Heart right ventricle (tissue), 16 donors: ENCODE data around the gene NAA38. TPM values are rescaled to one million over a fixed set of nuclear protein-coding genes. Genes with fewer than 3 reads are reported as not detected.

Experiments
- ATAC-seq, 8 donors: fragments of 200-7000 bp; cut with Tn5 transposase; one replicate each; pipeline ENCODE4 v1.9.1; 2020; ENCODE audit warnings: mild to moderate bottlenecking in 8 of 8, moderate library complexity in 8 of 8, moderate number of reproducible peaks in 1 of 8
- DNase-seq, 2 donors: peaks; one replicate each; pipeline ENCODE4 v3.0.0-alpha.2; 2020
- H3K27ac ChIP-seq, 10 donors: fragments of 200-600 bp; sonication (generic) in 2 of 10; one replicate each; pipeline versions ENCODE4 v1.5.0 to v1.8.0; 2020 to 2022; ENCODE audit warnings: mild to moderate bottlenecking in 3 of 10
- H3K27me3 ChIP-seq, 7 donors: fragments of 200-600 bp; one replicate each; pipeline ENCODE4 v1.8.0; 2021 to 2022; ENCODE audit warnings: mild to moderate bottlenecking in 2 of 7
- H3K36me3 ChIP-seq, 9 donors: fragments of 200-600 bp; sonication (generic) in 1 of 9; one replicate each; pipeline versions ENCODE4 v1.5.0 to v1.8.0; 2020 to 2022; ENCODE audit warnings: mild to moderate bottlenecking in 2 of 9
- H3K4me1 ChIP-seq, 9 donors: fragments of 200-600 bp; sonication (generic) in 1 of 9; one replicate each; pipeline versions ENCODE4 v1.5.0 to v1.8.0; 2020 to 2022; ENCODE audit warnings: mild to moderate bottlenecking in 4 of 9
- H3K4me3 ChIP-seq, 10 donors: fragments of 200-600 bp; sonication (generic) in 2 of 10; one replicate each; pipeline versions ENCODE4 v1.5.0 to v1.8.0; 2020 to 2022; ENCODE audit warnings: mild to moderate bottlenecking in 7 of 10, moderate library complexity in 2 of 10
- H3K9me3 ChIP-seq, 11 donors: fragments of 200-600 bp in 10 of 11; sonication (generic) in 2 of 11; one replicate each; pipeline versions ENCODE4 v1.5.0 to v1.8.0; 2013 to 2022; ENCODE audit warnings: mild to moderate bottlenecking in 2 of 11, control low read depth in 1 of 11, moderate library complexity in 1 of 11
- WGBS, 2 donors: extraction: QIAGEN DNeasy Blood & Tissue Kit; methylation state at CpG; one replicate each; pipeline ENCODE4 v1.1.7; 2013; ENCODE audit warnings: inconsistent platforms in 1 of 2; 5-methylcytosine and 5-hydroxymethylcytosine counted together
- intact Hi-C, 10 donors: fragments of 100-400 bp; cut with DNase I; formaldehyde crosslinking; loops; one replicate each; pipeline versions ENCODE4 v1.11.1 to v1.14.2; 2022
- polyA plus RNA-seq, 2 donors: library from polyadenylated mRNA; stranded (reverse); fragments of 200-250 nt; gene quantifications; one replicate each; pipeline ENCODE4 v1.2.3, GENCODE V29; 2013
- total RNA-seq, 10 donors: library from RNA; stranded (reverse); fragmentation: NEBNext Ultra II Directional in 3 of 10; extraction: Animal tissue kit (Norgen Biotek cat#: 25700) in 3 of 10; gene quantifications; one replicate each; pipeline versions ENCODE4 v1.2.1 to v1.2.4, GENCODE V29; 2021 to 2023
- TF ChIP-seq, protein P1 (sequence below), 9 donors: fragments of 200-600 bp; sonication (generic) in 2 of 9; IDR thresholded peaks; one replicate each; pipeline versions ENCODE4 v1.5.0 to v1.8.0; 2021 to 2022; ENCODE audit warnings: antibody characterized with exemption in 9 of 9, mild to moderate bottlenecking in 5 of 9, moderate library complexity in 1 of 9
- donor health status: Arrhythmogenic right ventricular cardiomyopathy.
- donor health status: ischemic (EF 13 %, LVEDD 7.1; RV severe dilation, severe dysfunction).
- donor health status: healthy with polysubstance abuse.
- donor health status: DM: no; HTN: yes; CAD: no.
- donor health status: DM: no; HTN: no; CAD: no.
- donor health status: ischemic (EF 25% LVEDD 6.9; RV normal size, moderate dysfunction).
- donor health status: ischemic (EF 25% LVEDD 5.7; RV mildly dilated, moderate dysfunction).
- donor health status: healthy.
- donor health status: DM: yes; HTN: yes; CAD: no.
- donor health status: Ischemic cardiomyopathy.
- donor health status: ischemic (EF 35%, LVEDD 5.7; RV mildly dilated, moderate dysfunction).
- donor health status: nonischemic (EF 11% LVEDD 7.7; RV severe dilation, severe dysfunction).
- donor health status: DM: yes; HTN: yes; CAD: no.
- donor health status: PGD.
- donor health status: ischemic (EF 29% LVEDD 5.4; RV normal size, mild dysfunction).
- donor health status: nonischemic (EF 23%, LVEDD 6.1; RV moderate dilation, normal function).

NAA38 gene
- total and polyA plus RNA-seq, 12 donors: 59.2 to 167 (median 75.2) TPM

DNA sequence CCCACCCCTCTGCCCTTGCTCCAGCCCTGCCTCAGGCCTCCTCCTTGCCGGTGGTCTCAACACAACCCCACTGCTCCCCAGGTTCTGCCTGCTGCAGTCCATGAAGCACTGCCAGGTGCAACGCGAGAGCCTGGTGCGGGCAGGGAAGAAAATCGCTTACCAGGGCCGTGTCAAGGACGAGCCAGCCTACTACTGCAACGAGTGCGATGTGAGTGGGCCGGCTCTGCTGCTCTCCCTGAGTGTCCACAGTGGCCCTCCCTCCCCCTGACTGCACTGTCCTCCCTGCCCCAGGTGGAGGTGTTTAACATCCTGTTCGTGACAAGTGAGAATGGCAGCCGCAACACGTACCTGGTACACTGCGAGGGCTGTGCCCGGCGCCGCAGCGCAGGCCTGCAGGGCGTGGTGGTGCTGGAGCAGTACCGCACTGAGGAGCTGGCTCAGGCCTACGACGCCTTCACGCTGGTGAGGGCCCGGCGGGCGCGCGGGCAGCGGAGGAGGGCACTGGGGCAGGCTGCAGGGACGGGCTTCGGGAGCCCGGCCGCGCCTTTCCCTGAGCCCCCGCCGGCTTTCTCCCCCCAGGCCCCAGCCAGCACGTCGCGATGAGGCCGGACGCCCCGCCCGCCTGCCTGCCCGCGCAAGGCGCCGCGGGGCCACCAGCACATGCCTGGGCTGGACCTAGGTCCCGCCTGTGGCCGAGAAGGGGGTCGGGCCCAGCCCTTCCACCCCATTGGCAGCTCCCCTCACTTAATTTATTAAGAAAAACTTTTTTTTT is 4.3 kb downstream of the NAA38 start:
- DNase-seq (no peak), ATAC-seq (no peak)
- Histone ChIP-seq H3K27me3 (no peaks in the 10 kb centered on the region), H3K36me3 (peaks cover 0 to 74% (median 45%) of the 10 kb centered on the region in 9 donors), H3K27ac (peak overlapping the region in 9 of 10 donors; percentile 85 to 98 (median 93)), H3K4me3 (peak overlapping the region in 6 of 10 donors; percentile 11 to 72 (median 68)), H3K9me3 (no peaks in the 10 kb centered on the region), H3K4me1 (peaks cover 3 to 56% (median 34%) of the 10 kb centered on the region in 9 donors)
- 74 to 81% methylated on average over 51 of the region's 51 CpGs for WGBS, 2 donors
- TF ChIP-seq, protein P1, sequence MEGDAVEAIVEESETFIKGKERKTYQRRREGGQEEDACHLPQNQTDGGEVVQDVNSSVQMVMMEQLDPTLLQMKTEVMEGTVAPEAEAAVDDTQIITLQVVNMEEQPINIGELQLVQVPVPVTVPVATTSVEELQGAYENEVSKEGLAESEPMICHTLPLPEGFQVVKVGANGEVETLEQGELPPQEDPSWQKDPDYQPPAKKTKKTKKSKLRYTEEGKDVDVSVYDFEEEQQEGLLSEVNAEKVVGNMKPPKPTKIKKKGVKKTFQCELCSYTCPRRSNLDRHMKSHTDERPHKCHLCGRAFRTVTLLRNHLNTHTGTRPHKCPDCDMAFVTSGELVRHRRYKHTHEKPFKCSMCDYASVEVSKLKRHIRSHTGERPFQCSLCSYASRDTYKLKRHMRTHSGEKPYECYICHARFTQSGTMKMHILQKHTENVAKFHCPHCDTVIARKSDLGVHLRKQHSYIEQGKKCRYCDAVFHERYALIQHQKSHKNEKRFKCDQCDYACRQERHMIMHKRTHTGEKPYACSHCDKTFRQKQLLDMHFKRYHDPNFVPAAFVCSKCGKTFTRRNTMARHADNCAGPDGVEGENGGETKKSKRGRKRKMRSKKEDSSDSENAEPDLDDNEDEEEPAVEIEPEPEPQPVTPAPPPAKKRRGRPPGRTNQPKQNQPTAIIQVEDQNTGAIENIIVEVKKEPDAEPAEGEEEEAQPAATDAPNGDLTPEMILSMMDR (IDR thresholded peaks at IDR 0.05): no peak
- intact Hi-C loops: loop anchor here in 4 of 10 donors (1.0 to 10.0 kb wide), 5 partner anchors 31 to 302 kb away; partner anchors contain the start of gene PER1 (in 1 of the 4)

- intact Hi-C loops: loop anchor here in 4 of 10 donors (1.0 to 10.0 kb wide), 5 partner anchors 30 to 303 kb away; partner anchors contain the start of gene PER1 (in 1 of the 4)
These were observed 5.1 kb downstream of the NAA38 start for GRCh38 chr17:7852262-7852670.

DNA sequence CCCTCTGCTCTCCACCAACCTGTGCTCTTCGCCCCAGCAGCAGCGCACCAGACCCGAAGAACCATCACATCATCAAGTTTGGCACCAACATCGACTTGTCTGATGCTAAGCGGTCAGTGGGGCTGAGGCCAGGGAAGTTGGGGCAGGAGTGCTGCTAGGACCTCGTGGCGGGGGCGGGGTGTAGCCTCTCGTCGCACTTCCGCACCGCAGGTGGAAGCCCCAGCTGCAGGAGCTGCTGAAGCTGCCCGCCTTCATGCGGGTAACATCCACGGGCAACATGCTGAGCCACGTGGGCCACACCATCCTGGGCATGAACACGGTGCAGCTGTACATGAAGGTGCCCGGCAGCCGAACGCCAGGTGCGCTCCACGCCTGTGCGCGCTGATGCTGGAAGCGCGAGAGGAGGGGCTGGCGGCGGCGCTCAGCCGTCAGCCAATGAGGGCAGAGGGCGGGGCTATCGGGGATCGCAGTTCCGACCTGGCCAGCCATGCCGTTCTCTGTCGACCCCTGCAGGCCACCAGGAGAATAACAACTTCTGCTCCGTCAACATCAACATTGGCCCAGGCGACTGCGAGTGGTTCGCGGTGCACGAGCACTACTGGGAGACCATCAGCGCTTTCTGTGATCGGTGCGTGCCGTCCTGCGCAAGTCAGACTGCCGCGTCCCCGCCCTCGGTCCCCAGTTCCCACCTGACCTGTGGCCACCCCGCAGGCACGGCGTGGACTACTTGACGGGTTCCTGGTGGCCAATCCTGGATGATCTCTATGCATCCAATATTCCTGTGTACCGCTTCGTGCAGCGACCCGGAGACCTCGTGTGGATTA is 5.7 kb downstream of the NAA38 start:
- DNase-seq: peak; percentile 91
- Histone ChIP-seq H3K27ac (peak overlapping the region in 5 of 10 donors; percentile 4 to 49 (median 17)), H3K27me3 (no peaks in the 10 kb centered on the region), H3K9me3 (no peaks in the 10 kb centered on the region), H3K4me1 (peaks cover 3 to 49% (median 30%) of the 10 kb centered on the region in 9 donors), H3K36me3 (peaks cover 0 to 85% (median 51%) of the 10 kb centered on the region in 9 donors), H3K4me3 (peak overlapping the region in 5 of 10 donors; percentile 5 to 42 (median 19))
- WGBS, 2 donors: 22 to 24% methylated on average over 60 of the region's 60 CpGs
- TF ChIP-seq, protein P1 (IDR thresholded peaks at IDR 0.05): peak; percentile 96 to 99 (median 98)
- ATAC-seq: peak; percentile 62 to 75 (median 70)
- intact Hi-C loops: loop anchor here in 6 of 10 donors (1.0 to 10.0 kb wide), 7 partner anchors 17 to 303 kb away; partner anchors contain the start of genes KDM6B (in 2 of the 6) and PER1 (in 1 of the 6)

More at GRCh38 chr17:7852262-7852670, 5.1 kb downstream of the NAA38 start:
- no peak for ATAC-seq
- Histone ChIP-seq H3K4me3 (peak overlapping the region in 1 of 10 donors; percentile 21), H3K4me1 (peaks cover 3 to 54% (median 32%) of the 10 kb centered on the region in 9 donors), H3K27ac (peak overlapping the region in 4 of 10 donors; percentile 4 to 93 (median 16)), H3K27me3 (no peaks in the 10 kb centered on the region), H3K36me3 (peaks cover 0 to 79% (median 47%) of the 10 kb centered on the region in 9 donors), H3K9me3 (no peaks in the 10 kb centered on the region)
- WGBS, 2 donors: 57 to 66% methylated on average over 20 of the region's 20 CpGs
- peak in 1 of 2 donors; percentile 12 for DNase-seq
- TF ChIP-seq, protein P1 (IDR thresholded peaks at IDR 0.05): no peak
